Urinary bladder (tissue), 4 donors: ENCODE data around the gene ZC3H7B. TPM values are rescaled to one million over a fixed set of nuclear protein-coding genes. Genes with fewer than 3 reads are reported as not detected.

Source experiments
- DNase-seq: peaks from one replicate; pipeline ENCODE4 v3.0.0-alpha.2; 2015; ENCODE audit errors: extremely low spot score
- H3K27ac ChIP-seq: one replicate; pipeline ENCODE4 v1.5.1; 2013; ENCODE audit warnings: low read depth, mild to moderate bottlenecking, moderate library complexity
- H3K36me3 ChIP-seq: one replicate; pipeline ENCODE4 v1.6.1; 2013; ENCODE audit warnings: mild to moderate bottlenecking, moderate library complexity; ENCODE audit not compliant: insufficient read depth
- H3K4me1 ChIP-seq: one replicate; pipeline ENCODE4 v1.6.1; 2013; ENCODE audit warnings: mild to moderate bottlenecking, moderate library complexity; ENCODE audit not compliant: insufficient read depth
- H3K4me3 ChIP-seq: one replicate; pipeline ENCODE4 v1.5.1; 2013; ENCODE audit warnings: low read depth, low read length
- WGBS: extraction: QIAGEN DNeasy Blood & Tissue Kit; methylation state at CpG from one replicate; pipeline ENCODE4 v1.1.7; 2013; 5-methylcytosine and 5-hydroxymethylcytosine counted together
- polyA plus RNA-seq: library from polyadenylated mRNA; stranded (reverse); fragments of 200-250 nt; gene quantifications from one replicate; pipeline ENCODE4 v1.2.3, GENCODE V29; 2013
- total RNA-seq: library from RNA; depleted of rRNA; stranded (reverse); fragments of >200 nt; gene quantifications from one replicate; pipeline ENCODE4 v1.2.3, GENCODE V29; 2014
- donor health status: healthy with polysubstance abuse.
- donor health status: healthy.

Gene ZC3H7B
- total and polyA plus RNA-seq, 2 donors, result 30.0 to 42.1 TPM

- Histone ChIP-seq H3K27ac (no peak overlapping the region), H3K4me1 (no peaks in the 10 kb centered on the region), H3K4me3 (no peak overlapping the region), H3K36me3 (no peaks in the 10 kb centered on the region)
- DNase-seq, result no peak
- 76% methylated on average over 9 of the region's 9 CpGs for WGBS
Observed at GRCh38 chr22:41369837-41370236, 68.5 kb downstream of the ZC3H7B start.

GRCh38 chr22:41377846-41378245 is 76.5 kb downstream of the ZC3H7B start:
- no peaks in the 10 kb centered on the region for H3K4me1 ChIP-seq
- 55% methylated on average over 6 of the region's 6 CpGs for WGBS
- H3K4me3 ChIP-seq, result no peak overlapping the region
- DNase-seq, result no peak
- H3K27ac ChIP-seq, result no peak overlapping the region
- no peaks in the 10 kb centered on the region for H3K36me3 ChIP-seq

- H3K4me3 ChIP-seq, result peak overlapping the region; percentile 72
- no peaks in the 10 kb centered on the region for H3K36me3 ChIP-seq
- WGBS, result under 1% methylated on average over 22 of the region's 22 CpGs
- H3K27ac ChIP-seq, result peak overlapping the region; percentile 96
- DNase-seq, result no peak
- H3K4me1 ChIP-seq, result peaks cover 4% of the 10 kb centered on the region
Observed at GRCh38 chr22:41380993-41381328, 79.6 kb downstream of the ZC3H7B start.

DNA sequence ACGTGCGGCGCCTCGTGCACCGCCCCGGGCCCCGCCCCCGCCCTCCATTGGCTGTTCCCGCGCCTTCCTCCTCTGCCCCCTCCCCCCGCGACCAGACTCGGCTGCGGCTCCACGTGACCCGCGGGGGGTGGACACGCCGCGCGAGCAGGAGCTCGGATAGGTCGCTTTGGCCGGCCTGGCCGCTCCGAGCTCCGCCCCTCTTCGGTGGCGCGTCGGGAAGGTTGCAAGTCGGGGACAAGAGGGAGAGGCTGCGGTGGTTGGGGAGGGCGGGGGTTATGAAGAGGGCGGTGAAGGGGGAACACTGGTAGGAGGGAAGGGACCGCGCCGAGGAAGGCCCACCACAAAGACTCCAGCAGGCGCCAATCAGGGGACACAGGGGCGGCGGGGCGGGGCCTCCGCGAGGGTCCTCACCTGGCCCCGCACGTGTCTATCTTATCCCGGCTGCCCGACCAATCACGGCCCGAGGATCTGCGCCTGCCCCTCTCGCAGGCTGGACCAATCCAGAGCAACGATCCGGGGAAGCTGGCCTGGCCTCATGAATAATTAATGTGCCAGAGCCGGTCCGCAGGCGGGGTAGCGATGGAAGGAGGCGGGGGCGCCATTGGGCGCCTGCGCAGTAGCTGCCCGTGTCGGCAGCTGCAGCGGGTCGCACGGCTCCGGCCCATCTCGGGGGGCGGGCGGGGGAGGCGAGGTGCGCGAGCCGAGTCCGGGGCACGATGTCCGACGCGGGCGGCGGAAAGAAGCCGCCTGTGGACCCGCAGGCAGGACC is 80.2 kb downstream of the ZC3H7B start, which contains the start of gene TEF:
TEF (plus strand) TSS at position 614 of the 769 bp plus-strand sequence; CDS start at position 717, 103 bp downstream.
- Histone ChIP-seq H3K36me3 (no peaks in the 10 kb centered on the region), H3K27ac (peak within 1 kb of the TSS; percentile 96), H3K4me1 (peaks cover 4% of the 10 kb centered on the region), H3K4me3 (peak within 1 kb of the TSS; percentile 72)
- WGBS, result under 1% methylated on average over 84 of the region's 84 CpGs
- DNase-seq, result peak; percentile 97

DNA sequence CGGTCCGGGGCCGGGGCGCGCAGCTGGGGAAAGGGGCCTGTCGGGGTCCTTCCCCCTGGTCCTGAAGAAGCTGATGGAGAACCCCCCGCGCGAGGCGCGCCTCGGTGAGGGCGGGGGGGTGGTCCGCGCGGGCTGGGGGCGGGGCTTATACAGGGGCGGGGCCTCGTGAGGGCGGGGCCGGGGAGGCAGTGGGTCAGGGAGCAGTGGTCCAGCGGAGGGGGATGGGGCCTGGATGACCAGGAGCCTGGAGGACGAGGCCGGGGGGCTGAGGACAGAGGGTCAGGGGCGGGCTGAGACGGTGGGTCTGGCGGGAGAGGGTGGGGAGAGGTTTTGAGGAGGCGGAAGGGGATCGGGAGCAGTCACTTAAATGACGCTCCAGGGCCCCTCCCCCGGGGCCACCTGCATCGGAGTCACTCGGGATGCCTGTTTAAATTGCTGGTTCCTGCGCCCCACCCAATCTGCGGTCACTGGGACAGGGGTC is 80.8 kb downstream of the ZC3H7B start:
- Histone ChIP-seq H3K27ac (peak overlapping the region; percentile 92), H3K4me3 (peak overlapping the region; percentile 72), H3K36me3 (no peaks in the 10 kb centered on the region), H3K4me1 (peaks cover 4% of the 10 kb centered on the region)
- WGBS, result under 1% methylated on average over 35 of the region's 35 CpGs
- DNase-seq, result no peak

DNA sequence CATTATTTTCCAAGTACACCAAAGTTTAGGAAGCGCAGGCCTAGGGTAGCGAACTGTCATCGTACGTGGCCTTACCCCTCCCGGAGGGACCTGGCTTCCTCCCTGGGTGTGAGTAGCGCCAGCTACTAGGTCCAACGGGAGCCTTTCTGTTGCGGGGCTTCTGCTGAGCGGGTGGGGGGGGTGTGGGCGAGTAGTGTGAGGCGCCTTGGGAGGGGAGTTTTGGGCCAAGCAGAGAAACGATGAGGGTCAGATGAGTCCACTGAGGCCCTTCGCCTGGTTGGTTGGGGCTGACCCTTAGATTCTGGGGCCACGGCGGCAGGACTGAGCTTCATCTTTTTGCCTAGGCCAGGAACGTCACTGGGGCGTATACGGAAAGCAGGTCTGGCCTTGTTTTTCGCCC is 81.3 kb downstream of the ZC3H7B start:
- H3K4me1 ChIP-seq, result peaks cover 4% of the 10 kb centered on the region
- 13% methylated on average over 19 of the region's 19 CpGs for WGBS
- DNase-seq, result no peak
- H3K27ac ChIP-seq, result peak overlapping the region; percentile 92
- peak overlapping the region; percentile 72 for H3K4me3 ChIP-seq
- no peaks in the 10 kb centered on the region for H3K36me3 ChIP-seq

DNA sequence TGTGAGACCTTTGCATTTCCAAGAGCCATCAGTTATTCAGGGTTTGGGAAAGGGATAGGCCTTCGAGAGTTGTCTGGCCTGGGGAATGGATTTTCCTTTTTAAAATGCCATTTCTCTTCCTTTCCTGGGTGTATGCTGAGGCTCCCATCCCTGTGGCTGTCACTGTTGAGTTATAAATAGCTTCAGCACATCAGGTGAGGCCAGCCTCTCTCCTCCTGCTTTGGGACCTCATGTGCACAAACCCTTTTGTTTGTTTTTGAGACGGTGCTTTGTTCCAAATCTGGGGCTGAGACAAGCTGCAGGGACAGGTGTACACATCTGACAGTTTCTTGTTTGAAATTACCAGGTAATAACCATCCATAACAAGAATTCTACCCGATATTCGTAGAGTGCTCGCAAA is 81.8 kb downstream of the ZC3H7B start:
- WGBS, result 71% methylated on average over 5 of the region's 5 CpGs
- H3K4me1 ChIP-seq, result peaks cover 4% of the 10 kb centered on the region

DNA sequence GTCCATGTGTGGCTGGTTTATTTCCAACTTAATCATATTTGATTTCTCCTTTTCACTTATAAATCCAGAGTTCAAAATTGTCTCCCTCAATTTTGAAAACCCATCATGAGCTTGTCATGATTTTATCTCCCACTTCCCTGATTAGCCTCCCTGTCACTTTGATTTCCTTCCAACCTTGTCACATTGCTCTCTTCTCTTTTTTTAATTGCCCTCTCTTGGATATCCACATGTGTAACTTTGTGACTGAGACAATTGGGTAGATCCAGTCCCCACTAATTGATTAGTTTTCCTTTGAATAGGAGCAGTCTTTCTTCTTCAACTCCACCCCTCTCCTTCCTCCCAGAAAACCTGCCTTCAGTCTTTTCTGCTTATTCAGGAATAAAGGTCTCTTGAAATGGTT is 82.8 kb downstream of the ZC3H7B start:
- no peak for DNase-seq
- Histone ChIP-seq H3K4me3 (no peak overlapping the region), H3K4me1 (peaks cover 4% of the 10 kb centered on the region), H3K27ac (no peak overlapping the region), H3K36me3 (peaks cover 2% of the 10 kb centered on the region)

More for the DNA sequence above, 81.8 kb downstream of the ZC3H7B start:
- no peaks in the 10 kb centered on the region for H3K36me3 ChIP-seq
- peak overlapping the region; percentile 72 for H3K4me3 ChIP-seq
- peak overlapping the region; percentile 81 for H3K27ac ChIP-seq
- no peak for DNase-seq

DNA sequence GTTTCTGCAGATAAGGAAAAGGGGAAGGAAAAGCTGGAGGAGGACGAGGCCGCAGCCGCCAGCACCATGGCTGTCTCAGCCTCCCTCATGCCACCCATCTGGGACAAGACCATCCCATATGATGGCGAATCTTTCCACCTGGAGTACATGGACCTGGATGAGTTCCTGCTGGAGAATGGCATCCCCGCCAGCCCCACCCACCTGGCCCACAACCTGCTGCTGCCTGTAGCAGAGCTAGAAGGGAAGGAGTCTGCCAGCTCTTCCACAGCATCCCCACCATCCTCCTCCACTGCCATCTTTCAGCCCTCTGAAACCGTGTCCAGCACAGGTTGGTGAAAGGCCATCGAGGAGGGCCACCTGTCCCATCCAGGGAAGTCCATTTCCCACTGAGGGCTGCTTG is 86.0 kb downstream of the ZC3H7B start:
- H3K36me3 ChIP-seq, result peaks cover 6% of the 10 kb centered on the region
- 95% methylated on average over 7 of the region's 7 CpGs for WGBS
- peaks cover 4% of the 10 kb centered on the region for H3K4me1 ChIP-seq
- H3K27ac ChIP-seq, result no peak overlapping the region
- no peak for DNase-seq
- no peak overlapping the region for H3K4me3 ChIP-seq

DNA sequence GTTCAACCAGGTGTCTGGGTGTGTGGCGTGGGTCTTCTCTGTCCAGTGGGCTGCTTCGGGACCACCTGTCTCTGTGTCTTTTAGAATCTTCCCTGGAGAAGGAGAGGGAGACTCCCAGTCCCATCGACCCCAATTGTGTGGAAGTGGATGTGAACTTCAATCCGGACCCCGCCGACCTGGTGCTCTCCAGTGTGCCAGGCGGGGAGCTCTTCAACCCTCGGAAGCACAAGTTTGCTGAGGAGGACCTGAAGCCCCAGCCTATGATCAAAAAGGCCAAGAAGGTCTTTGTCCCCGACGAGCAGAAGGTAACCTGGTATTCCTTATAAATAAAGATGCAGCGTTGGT is 92.7 kb downstream of the ZC3H7B start:
- WGBS, result 91% methylated on average over 11 of the region's 11 CpGs
- Histone ChIP-seq H3K27ac (no peak overlapping the region), H3K36me3 (peaks cover 6% of the 10 kb centered on the region), H3K4me1 (no peaks in the 10 kb centered on the region), H3K4me3 (no peak overlapping the region)
- DNase-seq, result no peak

GRCh38 chr22:41395531-41396240 is 94.4 kb downstream of the ZC3H7B start:
- H3K27ac ChIP-seq, result no peak overlapping the region
- DNase-seq, result no peak
- no peaks in the 10 kb centered on the region for H3K4me1 ChIP-seq
- no peak overlapping the region for H3K4me3 ChIP-seq
- WGBS, result 95% methylated on average over 37 of the region's 37 CpGs
- peaks cover 5% of the 10 kb centered on the region for H3K36me3 ChIP-seq

DNA sequence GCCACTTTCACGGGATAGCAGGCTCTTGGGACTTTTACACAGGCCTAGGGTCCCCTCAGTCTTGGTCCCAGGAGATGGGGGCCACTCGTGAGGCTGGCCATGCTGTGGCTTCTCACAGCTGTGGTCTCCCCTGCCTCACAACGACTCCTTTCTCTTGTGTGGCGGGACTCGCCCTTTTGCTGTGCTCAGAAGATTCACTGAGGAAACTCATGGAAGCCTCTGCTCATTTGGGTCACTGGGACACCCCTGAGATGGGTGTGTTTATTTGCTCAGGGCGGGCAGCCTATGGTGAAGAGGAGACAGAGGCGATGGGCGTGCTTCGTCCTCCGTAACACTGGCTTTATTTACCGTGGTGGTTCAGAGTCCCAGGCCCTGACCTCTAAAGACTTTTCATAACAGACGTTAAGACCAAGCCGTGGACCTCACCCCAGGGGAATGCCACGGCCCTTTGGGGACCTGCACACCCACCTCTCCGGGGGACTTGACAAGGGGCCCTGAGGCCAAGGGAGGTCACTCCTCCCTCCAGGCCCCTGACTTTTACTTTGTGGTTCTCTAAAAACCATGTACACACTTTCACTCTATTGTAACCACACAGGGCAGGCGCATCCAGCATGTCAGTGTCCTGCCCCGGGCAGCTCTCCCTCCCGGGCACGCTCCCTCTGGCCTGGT is 96.0 kb downstream of the ZC3H7B start:
- no peak overlapping the region for H3K4me3 ChIP-seq
- peak overlapping the region; percentile 7 for H3K27ac ChIP-seq
- no peak for DNase-seq
- peaks cover 2% of the 10 kb centered on the region for H3K36me3 ChIP-seq
- 83% methylated on average over 19 of the region's 19 CpGs for WGBS
- no peaks in the 10 kb centered on the region for H3K4me1 ChIP-seq

DNA sequence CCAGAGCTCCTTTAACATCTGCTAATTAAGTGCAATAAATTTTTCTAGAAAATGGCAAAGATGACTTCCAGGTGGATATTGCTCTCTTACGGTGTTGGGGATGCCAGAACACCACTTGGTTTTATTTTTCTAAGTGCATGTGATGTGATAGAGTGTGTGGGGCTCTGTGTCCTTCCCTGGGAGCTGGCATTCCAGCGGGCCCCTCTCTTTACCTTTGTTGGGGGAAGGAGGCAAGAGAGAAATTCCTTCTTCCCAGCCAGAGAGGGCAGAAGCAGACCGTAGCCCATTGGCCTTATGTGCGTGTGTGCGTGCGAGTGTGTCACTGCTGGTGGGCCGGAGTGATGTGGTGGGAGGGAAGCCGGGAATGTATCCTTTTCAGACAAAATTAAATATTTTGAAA is 97.6 kb downstream of the ZC3H7B start:
- H3K4me1 ChIP-seq, result no peaks in the 10 kb centered on the region
- peaks cover 2% of the 10 kb centered on the region for H3K36me3 ChIP-seq
- H3K4me3 ChIP-seq, result no peak overlapping the region
- WGBS, result 80% methylated on average over 8 of the region's 8 CpGs
- no peak overlapping the region for H3K27ac ChIP-seq
- no peak for DNase-seq
